Mucosa of stomach (tissue), 1 donor: Measurements from ENCODE around the gene NUP155.
"Not testable (repeated sequence)": the region's sequence is repeated elsewhere in the genome, so short reads cannot be mapped to it uniquely, and the experiment has no call there.

Source experiments
- H3K27me3 ChIP-seq: one replicate; pipeline ENCODE4 v1.7.0; 2013; ENCODE audit warnings: mild to moderate bottlenecking, low read length; ENCODE audit not compliant: control insufficient read depth, insufficient read depth
- H3K36me3 ChIP-seq: one replicate; pipeline ENCODE4 v1.7.0; 2013; ENCODE audit warnings: low read length; ENCODE audit not compliant: control insufficient read depth, insufficient read depth
- H3K4me1 ChIP-seq: one replicate; pipeline ENCODE4 v1.7.0; 2013; ENCODE audit warnings: mild to moderate bottlenecking, low read length; ENCODE audit not compliant: control insufficient read depth, insufficient read depth
- H3K4me3 ChIP-seq: one replicate; pipeline ENCODE4 v1.7.0; 2013; ENCODE audit warnings: low read length
- H3K9ac ChIP-seq: one replicate; pipeline ENCODE4 v1.7.0; 2013; ENCODE audit warnings: mild to moderate bottlenecking, low read length, moderate library complexity
- H3K9me3 ChIP-seq: one replicate; pipeline ENCODE4 v1.7.0; 2013; ENCODE audit warnings: mild to moderate bottlenecking, low read length, moderate library complexity; ENCODE audit not compliant: control insufficient read depth
- donor health status: Pancreatic carcinoma.

Gene NUP155

GRCh38 chr5:37268100-37268499 is 102.8 kb downstream of the NUP155 start:
- not testable (repeated sequence) for H3K9ac ChIP-seq, H3K27me3 ChIP-seq, H3K36me3 ChIP-seq

GRCh38 chr5:37255774-37256358 is 115.0 kb downstream of the NUP155 start:
- Histone ChIP-seq H3K9me3 (no peaks in the 10 kb centered on the region), H3K9ac (no peak overlapping the region), H3K4me3 (no peak overlapping the region), H3K36me3 (no peaks in the 10 kb centered on the region), H3K27me3 (no peaks in the 10 kb centered on the region), H3K4me1 (no peaks in the 10 kb centered on the region)

More at GRCh38 chr5:37268100-37268499, 102.8 kb downstream of the NUP155 start:
- H3K4me1 ChIP-seq, H3K4me3 ChIP-seq, H3K9me3 ChIP-seq: not testable (repeated sequence)

DNA sequence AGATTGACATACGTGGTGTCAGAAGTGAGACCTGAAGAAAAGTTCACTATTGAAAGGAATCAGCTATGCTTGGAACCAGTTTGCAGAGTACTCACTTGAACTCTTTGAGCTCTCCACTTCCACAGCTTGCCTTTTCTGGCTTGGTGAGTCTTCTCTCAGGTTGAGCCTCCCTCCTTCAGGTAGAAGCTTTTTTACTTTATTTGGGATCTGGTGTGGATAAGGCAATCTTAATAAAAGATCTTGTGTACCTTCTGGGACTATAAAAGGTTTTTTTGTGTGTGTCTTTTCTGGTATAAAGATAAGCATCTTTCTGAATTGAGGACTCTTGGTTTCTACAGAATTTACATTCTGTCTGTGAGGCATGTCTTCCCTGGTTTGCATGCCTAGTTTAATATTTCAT is 116.3 kb downstream of the NUP155 start:
- no peak overlapping the region for H3K4me3 ChIP-seq
- H3K4me1 ChIP-seq: no peaks in the 10 kb centered on the region
- H3K36me3 ChIP-seq: no peaks in the 10 kb centered on the region
- no peaks in the 10 kb centered on the region for H3K27me3 ChIP-seq
- H3K9me3 ChIP-seq: no peaks in the 10 kb centered on the region
- no peak overlapping the region for H3K9ac ChIP-seq

DNA sequence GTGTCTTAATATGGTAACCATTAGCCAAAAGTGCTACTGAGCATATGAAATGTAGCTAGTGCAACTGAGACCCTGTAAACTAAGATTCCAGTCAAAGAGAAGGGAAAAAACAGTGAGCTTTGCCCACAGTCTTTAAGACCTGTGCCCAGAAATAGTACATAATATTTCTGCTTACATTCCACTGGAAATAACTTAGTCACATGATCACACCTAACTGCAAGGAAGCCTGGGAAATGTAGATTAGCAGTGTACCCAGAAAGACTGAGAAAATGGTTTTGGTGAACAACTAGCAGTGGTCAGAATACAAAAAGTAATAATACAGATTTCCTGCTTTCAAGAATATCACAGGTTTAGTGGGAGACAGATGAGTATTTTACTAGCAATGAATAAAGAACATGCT is 119.2 kb downstream of the NUP155 start:
- no peaks in the 10 kb centered on the region for H3K9me3 ChIP-seq
- no peaks in the 10 kb centered on the region for H3K36me3 ChIP-seq
- H3K27me3 ChIP-seq: no peaks in the 10 kb centered on the region
- H3K4me3 ChIP-seq: no peak overlapping the region
- H3K4me1 ChIP-seq: no peaks in the 10 kb centered on the region
- H3K9ac ChIP-seq: no peak overlapping the region

- peak overlapping the region; percentile 89 for H3K9ac ChIP-seq
- no peaks in the 10 kb centered on the region for H3K27me3 ChIP-seq
- no peaks in the 10 kb centered on the region for H3K4me1 ChIP-seq
These were observed 121.1 kb downstream of the NUP155 start for GRCh38 chr5:37249815-37250164.

GRCh38 chr5:37248970-37249814 is 121.7 kb downstream of the NUP155 start, which contains the start of gene CPLANE1:
Gene CPLANE1 (minus strand): TSS chr5:37249376. CDS start chr5:37247698, 1,678 bp downstream.
- H3K9me3 ChIP-seq: no peaks in the 10 kb centered on the region
- no peaks in the 10 kb centered on the region for H3K36me3 ChIP-seq
- H3K9ac ChIP-seq: peak within 1 kb of the TSS; percentile 89
- H3K4me1 ChIP-seq: no peaks in the 10 kb centered on the region
- H3K27me3 ChIP-seq: no peaks in the 10 kb centered on the region
- H3K4me3 ChIP-seq: peak within 1 kb of the TSS; percentile 90

More at GRCh38 chr5:37249815-37250164, 121.1 kb downstream of the NUP155 start:
- H3K4me3 ChIP-seq: no peak overlapping the region
- no peaks in the 10 kb centered on the region for H3K36me3 ChIP-seq
- no peaks in the 10 kb centered on the region for H3K9me3 ChIP-seq

- Histone ChIP-seq H3K9me3 (no peaks in the 10 kb centered on the region), H3K4me3 (peak overlapping the region; percentile 90), H3K27me3 (no peaks in the 10 kb centered on the region), H3K9ac (peak overlapping the region; percentile 89), H3K4me1 (no peaks in the 10 kb centered on the region), H3K36me3 (no peaks in the 10 kb centered on the region)
These were observed 122.4 kb downstream of the NUP155 start for GRCh38 chr5:37248421-37248969.

- Histone ChIP-seq H3K4me1 (no peaks in the 10 kb centered on the region), H3K27me3 (no peaks in the 10 kb centered on the region), H3K9me3 (no peaks in the 10 kb centered on the region), H3K36me3 (no peaks in the 10 kb centered on the region), H3K4me3 (no peak overlapping the region), H3K9ac (no peak overlapping the region)
These were observed 123.4 kb downstream of the NUP155 start for GRCh38 chr5:37247496-37247895.

GRCh38 chr5:37247036-37247435 is 123.9 kb downstream of the NUP155 start:
- Histone ChIP-seq H3K9ac (no peak overlapping the region), H3K9me3 (no peaks in the 10 kb centered on the region), H3K27me3 (no peaks in the 10 kb centered on the region), H3K36me3 (no peaks in the 10 kb centered on the region), H3K4me3 (no peak overlapping the region), H3K4me1 (no peaks in the 10 kb centered on the region)
